Fibroblast of lung (primary cell): ENCODE data around the gene ETHE1. TPM values are rescaled to one million over a fixed set of nuclear protein-coding genes. Genes with fewer than 3 reads are reported as not detected.

ENCODE experiments used
- DNase-seq, 2 donors: peaks; one replicate each; pipeline versions ENCODE4 v3.0.0 to v3.0.0-alpha.2; 2010; ENCODE audit warnings: low read depth in 2 of 2
- H2AFZ ChIP-seq: 2 replicates; pipeline ENCODE4 v1.5.1; 2012; ENCODE audit warnings: low read length, control low read depth, inconsistent platforms
- H3K27ac ChIP-seq: 2 replicates; pipeline ENCODE4 v1.5.1; 2011; ENCODE audit warnings: low read length, control low read depth; ENCODE audit not compliant: insufficient read depth
- H3K27me3 ChIP-seq: 2 replicates; pipeline ENCODE4 v1.5.1; 2011; ENCODE audit warnings: mild to moderate bottlenecking, low read length; ENCODE audit not compliant: control insufficient read depth, insufficient read depth
- H3K36me3 ChIP-seq: 2 replicates; pipeline ENCODE4 v1.5.1; 2011; ENCODE audit warnings: low read length; ENCODE audit not compliant: control insufficient read depth, insufficient read depth
- H3K4me1 ChIP-seq: 2 replicates; pipeline ENCODE4 v1.5.1; 2011; ENCODE audit warnings: low read length; ENCODE audit not compliant: control insufficient read depth, insufficient read depth; ENCODE audit errors: extremely low read depth
- H3K4me2 ChIP-seq: 2 replicates; pipeline ENCODE4 v1.5.1; 2011; ENCODE audit warnings: low read length, control low read depth; ENCODE audit not compliant: insufficient read depth; ENCODE audit errors: extremely low read depth
- H3K4me3 ChIP-seq, 4 experiments: fragments of 200-600 bp in 1 of 4; sonication (generic) in 1 of 4; replicated peaks in 1 of 4; 2 replicates each; pipeline ENCODE4 v1.5.1; 2011 to 2016; ENCODE audit warnings: low read length in 4 of 4, low read depth in 3 of 4, mild to moderate bottlenecking in 3 of 4, control low read depth in 2 of 4, inconsistent platforms in 1 of 4, mixed read lengths in 1 of 4; ENCODE audit not compliant: insufficient read depth in 1 of 4; ENCODE audit errors: control extremely low read depth in 1 of 4
- H3K79me2 ChIP-seq: 2 replicates; pipeline ENCODE4 v1.5.1; 2012; ENCODE audit warnings: mild to moderate bottlenecking, low read length, inconsistent platforms; ENCODE audit not compliant: control insufficient read depth, insufficient read depth
- H3K9ac ChIP-seq: 2 replicates; pipeline ENCODE4 v1.5.1; 2011; ENCODE audit warnings: mild to moderate bottlenecking, low read length, control low read depth; ENCODE audit not compliant: insufficient read depth
- H3K9me3 ChIP-seq: 2 replicates; pipeline ENCODE4 v1.5.1; 2012; ENCODE audit warnings: low read depth, low read length; ENCODE audit not compliant: control insufficient read depth, insufficient read depth
- H4K20me1 ChIP-seq: 2 replicates; pipeline ENCODE4 v1.5.1; 2011; ENCODE audit warnings: low read length; ENCODE audit not compliant: control insufficient read depth, insufficient read depth; ENCODE audit errors: extremely low read depth
- CTCF ChIP-seq, 2 donors: IDR thresholded peaks in 1 of 2; conservative IDR thresholded peaks in 1 of 2; 1 replicate in 1 of 2; 2 replicates in 1 of 2; pipeline ENCODE4 v1.5.1; 2011 to 2012; ENCODE audit warnings: low read length in 2 of 2, control low read depth in 1 of 2, inconsistent platforms in 1 of 2, low read depth in 1 of 2, mild to moderate bottlenecking in 1 of 2
- EZH2 ChIP-seq: IDR thresholded peaks from 2 replicates; pipeline ENCODE4 v1.5.1; 2012; ENCODE audit warnings: low read length, control low read depth, mild to moderate bottlenecking; ENCODE audit errors: missing control alignments
- polyA plus RNA-seq, 2 donors: library from polyadenylated mRNA; depleted of rRNA in 1 of 2; stranded (reverse) in 1 of 2; unstranded in 1 of 2; fragments of >200 nt; gene quantifications; 2 replicates each; pipeline ENCODE4 v1.2.1, GENCODE V29; 2011 to 2012; ENCODE audit warnings: missing spikeins in 1 of 2
- total RNA-seq: library from RNA; depleted of rRNA; stranded (reverse); fragments of >200 nt; gene quantifications from 2 replicates; pipeline ENCODE4 v1.2.1, GENCODE V29; 2014

The ETHE1 gene
- total and polyA plus RNA-seq, 2 donors (not counting 1 experiment from before 2014, with no cell fraction given) = 65.2 to 112 TPM

GRCh38 chr19:43544077-43544476 lies 17.1 kb upstream of the ETHE1 start:
- no peak overlapping the region for H3K4me2 ChIP-seq
- no peaks in the 10 kb centered on the region for H3K27me3 ChIP-seq
- H3K4me1 ChIP-seq = no peaks in the 10 kb centered on the region
- H3K27ac ChIP-seq = no peak overlapping the region
- no peaks in the 10 kb centered on the region for H3K9me3 ChIP-seq
- no peaks in the 10 kb centered on the region for H3K79me2 ChIP-seq
- H3K36me3 ChIP-seq = peaks cover 9% of the 10 kb centered on the region
- no peak for DNase-seq
- H2AFZ ChIP-seq = no peak overlapping the region
- H3K4me3 ChIP-seq = no peak overlapping the region
- TF ChIP-seq EZH2 = no peak
- no peak for TF ChIP-seq CTCF (conservative IDR thresholded peaks at IDR 0.05 in 1 of 2, IDR thresholded peaks at IDR 0.05 in 1 of 2; ENCODE audit: low read depth in 1 of 2, low read length in 2 of 2)
- no peaks in the 10 kb centered on the region for H4K20me1 ChIP-seq
- no peak overlapping the region for H3K9ac ChIP-seq

- TF ChIP-seq CTCF (conservative IDR thresholded peaks at IDR 0.05 in 1 of 2, IDR thresholded peaks at IDR 0.05 in 1 of 2; ENCODE audit: low read depth in 1 of 2, low read length in 2 of 2) (no peak), EZH2 (no peak)
- no peak for DNase-seq
- Histone ChIP-seq H3K4me2 (no peak overlapping the region), H3K79me2 (no peaks in the 10 kb centered on the region), H3K4me3 (no peak overlapping the region), H2AFZ (no peak overlapping the region), H3K9me3 (no peaks in the 10 kb centered on the region), H3K4me1 (no peaks in the 10 kb centered on the region), H4K20me1 (no peaks in the 10 kb centered on the region), H3K36me3 (peaks cover 9% of the 10 kb centered on the region), H3K27me3 (no peaks in the 10 kb centered on the region), H3K9ac (no peak overlapping the region), H3K27ac (no peak overlapping the region)
These were observed 15.1 kb upstream of the ETHE1 start for GRCh38 chr19:43541920-43542650.

GRCh38 chr19:43540381-43540780 lies 13.4 kb upstream of the ETHE1 start:
- no peaks in the 10 kb centered on the region for H3K79me2 ChIP-seq

More at GRCh38 chr19:43540381-43540780, 13.4 kb upstream of the ETHE1 start:
- Histone ChIP-seq H3K36me3 (peaks cover 7% of the 10 kb centered on the region), H3K27ac (no peak overlapping the region), H3K9ac (no peak overlapping the region), H3K4me3 (no peak overlapping the region), H4K20me1 (no peaks in the 10 kb centered on the region), H2AFZ (no peak overlapping the region), H3K9me3 (no peaks in the 10 kb centered on the region), H3K27me3 (no peaks in the 10 kb centered on the region), H3K4me1 (no peaks in the 10 kb centered on the region), H3K4me2 (no peak overlapping the region)
- TF ChIP-seq EZH2 (no peak), CTCF (conservative IDR thresholded peaks at IDR 0.05 in 1 of 2, IDR thresholded peaks at IDR 0.05 in 1 of 2; ENCODE audit: low read depth in 1 of 2, low read length in 2 of 2) (no peak)
- DNase-seq = no peak
